GM12873 (cell line): ENCODE results near the gene TRERF1.

Source experiments
- CTCF ChIP-seq: IDR thresholded peaks from 2 replicates; pipeline ENCODE4 v1.5.1; 2012; ENCODE audit warnings: low read depth, mild to moderate bottlenecking, moderate library complexity, low read length, control low read depth; ENCODE audit not compliant: insufficient read depth; ENCODE audit errors: missing control alignments

TRERF1 gene

DNA sequence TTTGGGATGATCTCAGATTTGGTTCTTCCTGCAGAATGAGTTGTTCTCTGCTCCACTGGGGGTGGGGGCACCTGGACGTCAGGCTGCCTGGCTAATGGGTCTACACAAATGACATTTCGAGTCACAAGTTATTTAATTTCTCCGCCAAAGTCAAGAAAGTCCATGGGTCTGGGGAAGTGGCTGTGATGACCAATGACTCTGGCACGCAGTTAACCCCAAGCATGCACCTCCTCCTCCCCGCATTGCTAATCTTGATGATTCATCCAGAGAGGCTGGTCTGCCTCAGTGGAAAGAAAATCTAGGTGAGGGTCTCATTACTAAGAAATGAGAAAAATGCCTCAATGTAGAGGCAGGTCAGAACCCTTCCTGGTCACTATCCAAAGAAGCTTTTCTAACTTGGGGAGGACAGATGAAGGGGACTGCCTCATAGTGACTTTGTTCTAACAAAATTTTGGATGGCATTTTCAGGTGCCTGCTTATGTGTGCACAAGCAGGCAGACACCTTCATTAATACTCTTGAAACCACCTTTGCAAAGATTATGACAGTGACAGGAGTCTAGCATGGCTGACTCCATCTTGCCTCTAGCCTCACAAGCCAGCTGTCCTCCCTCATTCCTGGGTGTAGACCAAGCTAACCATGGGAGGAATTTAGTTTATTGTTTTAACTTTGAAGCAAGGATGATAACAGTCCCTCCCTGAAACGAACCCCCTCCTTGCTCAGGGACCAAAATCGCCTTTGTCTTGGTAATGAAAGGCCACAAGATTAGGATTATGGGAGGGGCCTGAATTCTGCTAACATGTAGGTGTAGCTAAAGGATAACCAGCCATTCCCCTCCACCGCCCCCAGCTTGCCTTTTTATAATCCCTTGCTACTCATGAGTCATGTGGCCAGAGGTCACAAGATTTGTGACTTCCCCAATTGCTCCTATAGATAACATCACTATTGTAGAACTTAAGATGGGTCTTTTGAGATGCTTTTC lies 135.4 kb downstream of the TRERF1 start:
- no peak for TF ChIP-seq CTCF

DNA sequence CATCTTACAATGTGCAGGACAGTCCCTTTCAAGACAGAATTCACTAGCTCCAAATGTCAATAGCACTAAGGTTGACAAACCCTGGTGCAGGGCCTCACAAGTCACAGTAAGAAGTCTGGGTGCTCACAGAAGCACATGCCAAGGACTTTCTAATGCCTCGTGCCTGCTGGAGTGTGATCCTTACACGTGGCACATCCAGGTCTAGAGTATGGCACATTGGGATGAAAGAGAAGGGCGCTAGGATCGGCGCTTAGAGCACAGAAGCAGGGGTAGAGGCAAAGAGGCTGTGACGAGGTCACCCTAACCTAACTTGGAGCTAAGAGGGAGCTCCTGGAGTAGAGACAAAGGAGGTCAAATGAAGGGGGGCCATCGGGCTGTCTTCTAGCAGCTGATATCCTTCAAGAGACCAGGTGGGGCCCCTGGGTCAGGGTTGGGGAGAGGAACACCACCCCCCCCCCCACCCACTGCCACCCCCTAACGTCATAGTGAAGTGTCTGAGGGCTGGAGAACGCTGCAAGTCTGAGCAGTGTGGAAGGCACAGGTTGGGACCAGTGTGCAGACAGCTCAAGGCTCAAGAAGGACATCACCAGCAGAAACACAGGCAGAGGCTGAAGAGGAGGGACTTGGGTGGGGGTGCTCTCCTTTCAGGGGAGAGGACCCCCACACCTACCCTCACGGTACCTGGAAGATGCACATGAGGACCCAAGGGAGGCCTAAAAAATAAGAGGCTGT lies 136.3 kb downstream of the TRERF1 start:
- TF ChIP-seq CTCF, result no peak

GRCh38 chr6:42314571-42315258 lies 137.0 kb downstream of the TRERF1 start:
- TF ChIP-seq CTCF, result no peak

GRCh38 chr6:42313941-42314570 lies 137.7 kb downstream of the TRERF1 start:
- no peak for TF ChIP-seq CTCF

GRCh38 chr6:42313038-42313437 lies 138.7 kb downstream of the TRERF1 start:
- TF ChIP-seq CTCF, result no peak

- TF ChIP-seq CTCF, result no peak
These were observed 144.6 kb downstream of the TRERF1 start for GRCh38 chr6:42307141-42307470.
